DMS153 treated with DMSO at 0.1 percent for 48 hours (cell line): ENCODE measurements around the gene MIEF1.

Source experiments
- DNase-seq: peaks from one replicate; lab custom pipeline; 2025; ENCODE audit not compliant: unreplicated experiment; lab: John Stamatoyannopoulos, UW

Gene MIEF1

GRCh38 chr22:39502109-39502788 lies at the start of gene MIEF1:
Gene MIEF1, plus strand, starts transcription at chr22:39502290. Its CDS starts 9,005 bp downstream, at chr22:39511295.
- peak; percentile 81 for DNase-seq

- no peak for DNase-seq
These were observed 49.4 kb upstream of the MIEF1 start for GRCh38 chr22:39452740-39453040.

- DNase-seq: no peak
These were observed 48.2 kb upstream of the MIEF1 start for GRCh38 chr22:39453765-39454378.

GRCh38 chr22:39454385-39454871 lies 47.7 kb upstream of the MIEF1 start:
- no peak for DNase-seq

- no peak for DNase-seq
These were observed 45.4 kb upstream of the MIEF1 start, which contains the start of gene MGAT3 for GRCh38 chr22:39456522-39457197. Gene MGAT3, plus strand, starts transcription at chr22:39457012. Its CDS starts 30,336 bp downstream, at chr22:39487348.

GRCh38 chr22:39457198-39457555 lies 44.9 kb upstream of the MIEF1 start:
- DNase-seq: no peak

- DNase-seq: no peak
These were observed 44.3 kb upstream of the MIEF1 start for GRCh38 chr22:39457556-39458443.

- DNase-seq: no peak
These were observed 43.5 kb upstream of the MIEF1 start for GRCh38 chr22:39458444-39459083.

GRCh38 chr22:39459681-39460080 lies 42.4 kb upstream of the MIEF1 start:
- no peak for DNase-seq

GRCh38 chr22:39462443-39463221 lies 39.5 kb upstream of the MIEF1 start:
- no peak for DNase-seq

GRCh38 chr22:39463277-39463676 lies 38.8 kb upstream of the MIEF1 start:
- DNase-seq: no peak

- no peak for DNase-seq
These were observed 38.1 kb upstream of the MIEF1 start for GRCh38 chr22:39463931-39464390.

- DNase-seq: no peak
These were observed 35.7 kb upstream of the MIEF1 start for GRCh38 chr22:39466228-39467006.

GRCh38 chr22:39467390-39467895 lies 34.6 kb upstream of the MIEF1 start:
- DNase-seq: no peak

- no peak for DNase-seq
These were observed 33.4 kb upstream of the MIEF1 start for GRCh38 chr22:39468487-39469325.

GRCh38 chr22:39469326-39469680 lies 32.8 kb upstream of the MIEF1 start:
- DNase-seq: no peak

- no peak for DNase-seq
These were observed 32.2 kb upstream of the MIEF1 start for GRCh38 chr22:39469681-39470450.
